SHP77 (cell line): ENCODE measurements around the gene DIPK2B.

ENCODE experiments used
- DNase-seq, 2 experiments: peaks; one replicate each; lab custom pipeline; 2025; lab: John Stamatoyannopoulos, UW

Gene DIPK2B

GRCh38 chrX:45157647-45158046 lies 43.0 kb downstream of the DIPK2B start:
- no peak for DNase-seq

- DNase-seq = no peak
Observed at GRCh38 chrX:45154462-45154861, 46.2 kb downstream of the DIPK2B start.

- no peak for DNase-seq
Observed at GRCh38 chrX:45154033-45154360, 46.7 kb downstream of the DIPK2B start.
